Measurements from ENCODE around the gene SENP7. TPM values are rescaled to one million over a fixed set of nuclear protein-coding genes. Genes with fewer than 3 reads are reported as not detected.

SENP7 gene
- total RNA-seq, 1 experiment from 2014 or later, result 12.0 TPM

- no peak overlapping the region for H3K27ac Mint-ChIP-seq (ENCODE audit: unreplicated experiment)
- no peak for TF ChIP-seq CTCF (IDR thresholded peaks at IDR 0.05; ENCODE audit: unreplicated experiment)
- H3K36me3 Mint-ChIP-seq (ENCODE audit: insufficient read depth, unreplicated experiment), result no peaks in the 10 kb centered on the region
- peaks cover 40% of the 10 kb centered on the region for H3K27me3 Mint-ChIP-seq (ENCODE audit: unreplicated experiment)
- DNase-seq, result no peak
- CTCF ChIA-PET, result no interaction called here
- intact Hi-C loops (cut with micrococcal nuclease; ENCODE audit: unreplicated experiment), result no loop called here
- no TSS peak for BruUV-seq (replicated peaks)
- H3K4me3 Mint-ChIP-seq (ENCODE audit: low read depth, unreplicated experiment), result no peak overlapping the region
- H3K4me1 Mint-ChIP-seq (ENCODE audit: low read depth, unreplicated experiment), result no peaks in the 10 kb centered on the region
- peaks cover 3% of the 10 kb centered on the region for H3K9me3 Mint-ChIP-seq (ENCODE audit: low read depth, unreplicated experiment)
Measured at GRCh38 chr3:101531473-101532086, 18.6 kb upstream of the SENP7 start.

GRCh38 chr3:101530686-101531047 lies 17.7 kb upstream of the SENP7 start:
- H3K9me3 Mint-ChIP-seq (ENCODE audit: low read depth, unreplicated experiment), result peaks cover 3% of the 10 kb centered on the region
- no TSS peak for BruUV-seq (replicated peaks)
- no peaks in the 10 kb centered on the region for H3K36me3 Mint-ChIP-seq (ENCODE audit: insufficient read depth, unreplicated experiment)
- DNase-seq, result no peak
- no peak for TF ChIP-seq CTCF (IDR thresholded peaks at IDR 0.05; ENCODE audit: unreplicated experiment)
- intact Hi-C loops (cut with micrococcal nuclease; ENCODE audit: unreplicated experiment), result no loop called here
- H3K4me1 Mint-ChIP-seq (ENCODE audit: low read depth, unreplicated experiment), result no peaks in the 10 kb centered on the region
- H3K4me3 Mint-ChIP-seq (ENCODE audit: low read depth, unreplicated experiment), result no peak overlapping the region
- CTCF ChIA-PET, result no interaction called here
- peaks cover 30% of the 10 kb centered on the region for H3K27me3 Mint-ChIP-seq (ENCODE audit: unreplicated experiment)
- H3K27ac Mint-ChIP-seq (ENCODE audit: unreplicated experiment), result no peak overlapping the region

GRCh38 chr3:101529816-101530685 lies 17.0 kb upstream of the SENP7 start:
- no peak overlapping the region for H3K4me3 Mint-ChIP-seq (ENCODE audit: low read depth, unreplicated experiment)
- peaks cover 24% of the 10 kb centered on the region for H3K27me3 Mint-ChIP-seq (ENCODE audit: unreplicated experiment)
- H3K9me3 Mint-ChIP-seq (ENCODE audit: low read depth, unreplicated experiment), result peaks cover 3% of the 10 kb centered on the region
- CTCF ChIA-PET, result no interaction called here
- no peak for DNase-seq
- H3K36me3 Mint-ChIP-seq (ENCODE audit: insufficient read depth, unreplicated experiment), result no peaks in the 10 kb centered on the region
- no peak for TF ChIP-seq CTCF (IDR thresholded peaks at IDR 0.05; ENCODE audit: unreplicated experiment)
- no TSS peak for BruUV-seq (replicated peaks)
- no peak overlapping the region for H3K27ac Mint-ChIP-seq (ENCODE audit: unreplicated experiment)
- intact Hi-C loops (cut with micrococcal nuclease; ENCODE audit: unreplicated experiment), result no loop called here
- no peaks in the 10 kb centered on the region for H3K4me1 Mint-ChIP-seq (ENCODE audit: low read depth, unreplicated experiment)

GRCh38 chr3:101527906-101528305 lies 14.9 kb upstream of the SENP7 start:
- CTCF ChIA-PET, result no interaction called here
- peaks cover 3% of the 10 kb centered on the region for H3K9me3 Mint-ChIP-seq (ENCODE audit: low read depth, unreplicated experiment)

More at GRCh38 chr3:101527906-101528305, 14.9 kb upstream of the SENP7 start:
- intact Hi-C loops (cut with micrococcal nuclease; ENCODE audit: unreplicated experiment), result no loop called here
- H3K4me3 Mint-ChIP-seq (ENCODE audit: low read depth, unreplicated experiment), result no peak overlapping the region
- H3K27me3 Mint-ChIP-seq (ENCODE audit: unreplicated experiment), result peaks cover 14% of the 10 kb centered on the region
- no peaks in the 10 kb centered on the region for H3K36me3 Mint-ChIP-seq (ENCODE audit: insufficient read depth, unreplicated experiment)
- H3K4me1 Mint-ChIP-seq (ENCODE audit: low read depth, unreplicated experiment), result no peaks in the 10 kb centered on the region
- no peak for TF ChIP-seq CTCF (IDR thresholded peaks at IDR 0.05; ENCODE audit: unreplicated experiment)
- BruUV-seq (replicated peaks), result no TSS peak
- no peak overlapping the region for H3K27ac Mint-ChIP-seq (ENCODE audit: unreplicated experiment)
- DNase-seq, result no peak

All from Calu3 (cell line).